Urothelium cell line (cell line): ENCODE measurements around the gene DNMBP.
"Not testable (repeated sequence)": the region's sequence is repeated elsewhere in the genome, so short reads cannot be mapped to it uniquely, and the experiment has no call there.

Experiments
- DNase-seq: peaks from one replicate; pipeline ENCODE4 v3.0.0; 2011; ENCODE audit warnings: low spot score, mixed read lengths
- FAIRE-seq: peaks from 2 replicates; lab custom pipeline; 2011; peaks lifted over from hg19 to GRCh38; lab: Jason Lieb, UNC

DNMBP gene

GRCh38 chr10:99873846-99874245 is 135.9 kb downstream of the DNMBP start:
- DNase-seq (no peak), FAIRE-seq (no peak)

- FAIRE-seq (no peak), DNase-seq (no peak)
Measured at GRCh38 chr10:99872367-99873162, 137.2 kb downstream of the DNMBP start.

GRCh38 chr10:99870123-99870730 is 139.5 kb downstream of the DNMBP start:
- FAIRE-seq = no peak

GRCh38 chr10:99869581-99870122 is 140.1 kb downstream of the DNMBP start:
- FAIRE-seq = no peak

More at GRCh38 chr10:99870123-99870730, 139.5 kb downstream of the DNMBP start:
- no peak for DNase-seq

GRCh38 chr10:99867250-99867649 is 142.5 kb downstream of the DNMBP start:
- not testable (repeated sequence) for DNase-seq, FAIRE-seq

More at GRCh38 chr10:99869581-99870122, 140.1 kb downstream of the DNMBP start:
- DNase-seq = no peak

GRCh38 chr10:99863535-99864240 is 146.1 kb downstream of the DNMBP start:
- not testable (repeated sequence) for FAIRE-seq, DNase-seq

GRCh38 chr10:99860466-99860865 is 149.3 kb downstream of the DNMBP start:
- DNase-seq (no peak), FAIRE-seq (no peak)

- DNase-seq = peak; percentile 46
- FAIRE-seq = no peak
Measured at GRCh38 chr10:99859585-99859984, 150.2 kb downstream of the DNMBP start.

- DNase-seq (no peak), FAIRE-seq (no peak)
Measured at GRCh38 chr10:99858849-99859248, 150.9 kb downstream of the DNMBP start.

GRCh38 chr10:99855479-99856071 is 154.2 kb downstream of the DNMBP start:
- FAIRE-seq (no peak), DNase-seq (no peak)

- FAIRE-seq (no peak), DNase-seq (peak; percentile 23)
Measured at GRCh38 chr10:99854860-99855259, 154.9 kb downstream of the DNMBP start.

GRCh38 chr10:99853655-99854054 is 156.1 kb downstream of the DNMBP start:
- no peak for FAIRE-seq
- no peak for DNase-seq

- no peak for FAIRE-seq
- no peak for DNase-seq
Measured at GRCh38 chr10:99852481-99853213, 157.1 kb downstream of the DNMBP start.

GRCh38 chr10:99851825-99852224 is 157.9 kb downstream of the DNMBP start:
- FAIRE-seq = no peak

GRCh38 chr10:99850767-99851340 is 158.9 kb downstream of the DNMBP start:
- no peak for FAIRE-seq
- no peak for DNase-seq

More at GRCh38 chr10:99851825-99852224, 157.9 kb downstream of the DNMBP start:
- DNase-seq = no peak

GRCh38 chr10:99850021-99850766 is 159.6 kb downstream of the DNMBP start:
- DNase-seq = no peak

GRCh38 chr10:99849536-99849935 is 160.2 kb downstream of the DNMBP start:
- DNase-seq (no peak), FAIRE-seq (no peak)

More at GRCh38 chr10:99850021-99850766, 159.6 kb downstream of the DNMBP start:
- no peak for FAIRE-seq

GRCh38 chr10:99849057-99849456 is 160.7 kb downstream of the DNMBP start:
- FAIRE-seq = no peak

GRCh38 chr10:99845837-99846382 is 163.8 kb downstream of the DNMBP start:
- DNase-seq = peak; percentile 73
- peak; percentile 55 for FAIRE-seq

More at GRCh38 chr10:99849057-99849456, 160.7 kb downstream of the DNMBP start:
- DNase-seq = no peak
